Endothelial cell of umbilical vein (primary cell): Measurements from ENCODE around the gene NLN. TPM values are rescaled to one million over a fixed set of nuclear protein-coding genes. Genes with fewer than 3 reads are reported as not detected.

Source experiments
- BruUV-seq: library from RNA; stranded (reverse); fragments of 400-500 nt; replicated peaks from 2 replicates; lab custom pipeline; 2021; lab: Mats Ljungman, UMichigan
- CTCF ChIA-PET: fragments of 300-600, 350-600 bp; sonication (Branson Sonifier 250); formaldehyde crosslinking; loops from one replicate; lab custom pipeline; 2021; ENCODE audit warnings: antibody characterized with exemption, inconsistent platforms; lab: Charles Lee
- POLR2A ChIA-PET: fragments of 300-600, 350-600 bp; sonication (Branson Sonifier 250); formaldehyde crosslinking; loops from one replicate; lab custom pipeline; 2021; ENCODE audit warnings: antibody characterized with exemption, inconsistent platforms; lab: Charles Lee
- DNase-seq: peaks from one replicate; pipeline ENCODE4 v3.0.0-alpha.2; 2011; ENCODE audit warnings: low read depth, low spot score
- FAIRE-seq: peaks from 2 replicates; lab custom pipeline; 2011; peaks lifted over from hg19 to GRCh38; lab: Jason Lieb, UNC
- H2AFZ ChIP-seq: 2 replicates; pipeline ENCODE4 v1.6.0; 2012; ENCODE audit warnings: low read depth, low read length, control low read depth, inconsistent platforms
- H3K27ac ChIP-seq: 2 replicates; pipeline ENCODE4 v1.5.1; 2011; ENCODE audit warnings: low read depth, mild to moderate bottlenecking, control low read depth, low read length, moderate library complexity; ENCODE audit not compliant: insufficient read depth
- H3K27me3 ChIP-seq, 2 experiments: 2 replicates each; pipeline versions ENCODE4 v1.6.0 to v1.6.1; 2011; ENCODE audit warnings: low read length in 2 of 2, mixed read lengths in 1 of 2; ENCODE audit not compliant: control insufficient read depth in 2 of 2, insufficient read depth in 2 of 2
- H3K36me3 ChIP-seq, 2 experiments: 2 replicates in 1 of 2; 3 replicates in 1 of 2; pipeline ENCODE4 v1.5.1; 2011; ENCODE audit warnings: low read length in 2 of 2, mild to moderate bottlenecking in 1 of 2, moderate library complexity in 1 of 2; ENCODE audit not compliant: control insufficient read depth in 2 of 2, insufficient read depth in 2 of 2; ENCODE audit errors: extremely low read depth in 1 of 2
- H3K4me1 ChIP-seq: 3 replicates; pipeline ENCODE4 v1.5.1; 2011; ENCODE audit warnings: mild to moderate bottlenecking, low read length; ENCODE audit not compliant: control insufficient read depth, insufficient read depth; ENCODE audit errors: extremely low read depth
- H3K4me2 ChIP-seq: 2 replicates; pipeline ENCODE4 v1.6.1; 2011; ENCODE audit warnings: low read length, control low read depth, mixed read lengths; ENCODE audit not compliant: insufficient read depth
- H3K4me3 ChIP-seq, 3 experiments: fragments of 200-600 bp in 1 of 3; sonication (generic), shearing (Covaris generic) in 1 of 3; replicated peaks in 1 of 3; 2 replicates each; pipeline ENCODE4 v1.5.1; 2011 to 2016; ENCODE audit warnings: control low read depth in 3 of 3, low read length in 3 of 3, mild to moderate bottlenecking in 2 of 3, inconsistent platforms in 1 of 3, low read depth in 1 of 3, moderate library complexity in 1 of 3; ENCODE audit not compliant: insufficient read depth in 1 of 3
- H3K79me2 ChIP-seq: 2 replicates; pipeline ENCODE4 v1.6.0; 2012; ENCODE audit warnings: low read length, inconsistent platforms; ENCODE audit not compliant: control insufficient read depth, insufficient read depth
- H3K9ac ChIP-seq: replicated peaks from 2 replicates; pipeline ENCODE3; 2011; ENCODE audit warnings: low read length, control low read depth; ENCODE audit not compliant: insufficient read depth; ENCODE audit errors: extremely low read depth
- H3K9me1 ChIP-seq: replicated peaks from 3 replicates; pipeline ENCODE4 v1.6.0; 2011; ENCODE audit warnings: mild to moderate bottlenecking, low read length; ENCODE audit not compliant: control insufficient read depth, insufficient read depth; ENCODE audit errors: extremely low read depth
- H3K9me3 ChIP-seq: replicated peaks from 2 replicates; pipeline ENCODE4 v1.5.1; 2012; ENCODE audit warnings: low read length, inconsistent platforms; ENCODE audit not compliant: control insufficient read depth, insufficient read depth
- H4K20me1 ChIP-seq: replicated peaks from 2 replicates; pipeline ENCODE3; 2011; ENCODE audit warnings: mild to moderate bottlenecking, low read length; ENCODE audit not compliant: control insufficient read depth, insufficient read depth; ENCODE audit errors: extremely low read depth
- EZH2 ChIP-seq: IDR thresholded peaks from 2 replicates; pipeline ENCODE4 v1.6.1; 2012; ENCODE audit warnings: borderline replicate concordance, low read depth, mild to moderate bottlenecking, moderate library complexity, low read length, inconsistent platforms; ENCODE audit not compliant: severe bottlenecking
- FOS ChIP-seq: IDR thresholded peaks from 2 replicates; pipeline ENCODE4 v1.6.1; 2011; ENCODE audit warnings: mild to moderate bottlenecking, low read length, moderate library complexity, borderline replicate concordance; ENCODE audit not compliant: insufficient read depth
- GATA2 ChIP-seq: IDR thresholded peaks from 2 replicates; pipeline ENCODE4 v1.7.0; 2011; ENCODE audit warnings: low read depth, mild to moderate bottlenecking, moderate library complexity, mixed read lengths, low read length; ENCODE audit not compliant: insufficient read length, insufficient read depth
- JUN ChIP-seq: IDR thresholded peaks from 2 replicates; pipeline ENCODE4 v1.6.1; 2011; ENCODE audit warnings: borderline replicate concordance, low read depth; ENCODE audit not compliant: insufficient read length, insufficient read depth
- MYC ChIP-seq: IDR thresholded peaks from one replicate; pipeline ENCODE4 v1.6.1; 2011; ENCODE audit warnings: mild to moderate bottlenecking, low read depth, low read length
- POLR2A ChIP-seq: IDR thresholded peaks from 2 replicates; pipeline ENCODE4 v1.6.1; 2012; ENCODE audit warnings: low read depth, mild to moderate bottlenecking, control low read depth, low read length
- POLR2AphosphoS5 ChIP-seq: IDR thresholded peaks from 2 replicates; pipeline ENCODE4 v1.6.1; 2012; ENCODE audit warnings: low read depth, mild to moderate bottlenecking, control low read depth, low read length, moderate library complexity; ENCODE audit not compliant: insufficient read depth
- dilution Hi-C: fragments of 300-500 bp; cut with MboI; formaldehyde crosslinking; loops from one replicate; pipeline ENCODE4 v1.15.0; 2019; ENCODE audit warnings: low sequenced_read_pairs; ENCODE audit not compliant: extremely low pct_ligation_motif_present
- intact Hi-C: fragments of 100-400 bp; cut with micrococcal nuclease; formaldehyde crosslinking; loops from one replicate; pipeline ENCODE4 v1.10.0; 2022
- polyA plus RNA-seq, 4 experiments: library from polyadenylated mRNA; depleted of rRNA in 3 of 4; stranded (reverse) in 3 of 4; unstranded in 1 of 4; fragments of >200 nt; gene quantifications; 2 replicates each; pipeline versions ENCODE4 v1.2.1 to v1.2.3, GENCODE V29; 2011 to 2012; ENCODE audit warnings: missing spikeins in 1 of 4
- total RNA-seq: library from RNA; stranded (reverse); gene quantifications from 2 replicates; pipeline ENCODE4 v1.2.3, GENCODE V29; 2021
- TF ChIP-seq, protein P1 (sequence below), 2 donors: IDR thresholded peaks; 1 replicate in 1 of 2; 2 replicates in 1 of 2; pipeline ENCODE4 v1.5.1; 2011; ENCODE audit warnings: low read length in 2 of 2, mild to moderate bottlenecking in 2 of 2, moderate library complexity in 2 of 2, control low read depth in 1 of 2, inconsistent platforms in 1 of 2, low read depth in 1 of 2; ENCODE audit not compliant: insufficient read depth in 1 of 2; ENCODE audit errors: extremely low read depth in 1 of 2
- TF ChIP-seq, protein P2 (sequence below): IDR thresholded peaks from 2 replicates; pipeline ENCODE4 v1.6.1; 2011; ENCODE audit not compliant: insufficient read depth, insufficient read length

Gene NLN
- total and polyA plus RNA-seq, 2 donors (not counting 3 experiments of a cell fraction or from before 2014, with no cell fraction given) = 14.2 to 63.3 TPM

DNA sequence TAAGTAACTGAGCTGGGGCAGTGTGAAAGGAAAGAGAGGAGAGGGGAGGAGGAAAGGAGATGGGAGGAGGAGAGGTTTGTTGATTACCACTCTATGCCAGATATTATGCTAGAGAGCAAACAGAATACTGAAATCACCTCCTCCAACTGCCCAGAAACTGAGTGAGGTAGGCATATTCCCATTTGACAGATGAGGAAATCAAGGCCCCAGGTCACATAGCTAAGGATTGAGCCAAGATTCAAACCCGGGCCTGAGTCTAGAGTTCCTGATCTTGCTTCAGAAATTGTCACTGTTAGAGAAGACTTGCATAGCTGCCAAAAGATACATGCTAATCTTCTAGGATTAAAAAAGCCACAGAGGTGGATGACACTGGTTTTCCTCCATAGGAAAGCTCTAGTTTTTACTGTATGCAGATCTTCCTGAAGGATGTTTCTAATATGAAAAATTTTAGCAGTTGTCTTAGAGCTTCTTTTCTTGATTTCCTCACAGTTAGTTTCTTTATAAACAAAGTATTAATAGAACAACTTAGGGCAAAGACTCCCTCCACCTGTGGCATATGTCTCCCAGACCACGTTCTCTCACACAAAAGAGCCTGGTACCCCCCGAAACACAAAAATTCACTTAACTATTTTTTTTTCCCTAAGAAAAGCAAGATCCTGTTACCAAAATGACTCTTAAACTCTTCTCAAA, 97.4 kb downstream of the NLN start:
- ChIA-PET CTCF (interaction anchor here (0.8 to 1.5 kb wide), 4 partner anchors 12 to 76 kb away, joined by 3 to 4 read pairs (median 3); no protein-coding TSS in a partner anchor), POLR2A (no interaction called here)
- no peaks in the 10 kb centered on the region for H3K9me3 ChIP-seq
- no peaks in the 10 kb centered on the region for H3K36me3 ChIP-seq
- H3K4me1 ChIP-seq = no peaks in the 10 kb centered on the region
- dilution Hi-C loops (no loop called here), intact Hi-C loops (no loop called here)
- no peak overlapping the region for H3K4me2 ChIP-seq
- FAIRE-seq (no peak), DNase-seq (no peak)
- TF ChIP-seq JUN = no peak
- TF ChIP-seq GATA2 = no peak
- TF ChIP-seq MYC = no peak
- TF ChIP-seq FOS = no peak
- TF ChIP-seq, protein P1, sequence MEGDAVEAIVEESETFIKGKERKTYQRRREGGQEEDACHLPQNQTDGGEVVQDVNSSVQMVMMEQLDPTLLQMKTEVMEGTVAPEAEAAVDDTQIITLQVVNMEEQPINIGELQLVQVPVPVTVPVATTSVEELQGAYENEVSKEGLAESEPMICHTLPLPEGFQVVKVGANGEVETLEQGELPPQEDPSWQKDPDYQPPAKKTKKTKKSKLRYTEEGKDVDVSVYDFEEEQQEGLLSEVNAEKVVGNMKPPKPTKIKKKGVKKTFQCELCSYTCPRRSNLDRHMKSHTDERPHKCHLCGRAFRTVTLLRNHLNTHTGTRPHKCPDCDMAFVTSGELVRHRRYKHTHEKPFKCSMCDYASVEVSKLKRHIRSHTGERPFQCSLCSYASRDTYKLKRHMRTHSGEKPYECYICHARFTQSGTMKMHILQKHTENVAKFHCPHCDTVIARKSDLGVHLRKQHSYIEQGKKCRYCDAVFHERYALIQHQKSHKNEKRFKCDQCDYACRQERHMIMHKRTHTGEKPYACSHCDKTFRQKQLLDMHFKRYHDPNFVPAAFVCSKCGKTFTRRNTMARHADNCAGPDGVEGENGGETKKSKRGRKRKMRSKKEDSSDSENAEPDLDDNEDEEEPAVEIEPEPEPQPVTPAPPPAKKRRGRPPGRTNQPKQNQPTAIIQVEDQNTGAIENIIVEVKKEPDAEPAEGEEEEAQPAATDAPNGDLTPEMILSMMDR (IDR thresholded peaks at IDR 0.05; ENCODE audit: extremely low read depth in 1 of 2, insufficient read depth in 1 of 2, low read depth in 1 of 2, low read length in 2 of 2) = no peak
- TF ChIP-seq POLR2AphosphoS5 = no peak
- TF ChIP-seq, protein P2, sequence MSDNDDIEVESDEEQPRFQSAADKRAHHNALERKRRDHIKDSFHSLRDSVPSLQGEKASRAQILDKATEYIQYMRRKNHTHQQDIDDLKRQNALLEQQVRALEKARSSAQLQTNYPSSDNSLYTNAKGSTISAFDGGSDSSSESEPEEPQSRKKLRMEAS = no peak
- no peak for TF ChIP-seq POLR2A
- TF ChIP-seq EZH2 = no peak
- H4K20me1 ChIP-seq = no peaks in the 10 kb centered on the region
- H3K27ac ChIP-seq = no peak overlapping the region
- no peak overlapping the region for H2AFZ ChIP-seq
- no peaks in the 10 kb centered on the region for H3K79me2 ChIP-seq
- H3K4me3 ChIP-seq = no peak overlapping the region
- no peak overlapping the region for H3K9ac ChIP-seq
- no peaks in the 10 kb centered on the region for H3K27me3 ChIP-seq
- BruUV-seq = no TSS peak
- H3K9me1 ChIP-seq = no peaks in the 10 kb centered on the region
